A549 treated with GW870086 at 1 μM for 4 hours (cell line): ENCODE measurements around the gene SLC12A9. TPM values are rescaled to one million over a fixed set of nuclear protein-coding genes. Genes with fewer than 3 reads are reported as not detected.

Source experiments
- total RNA-seq: library from RNA; stranded (reverse); fragments of 200-300 nt; extraction: Qiagen RNA extraction; gene quantifications from 5 replicates; pipeline ENCODE4 v1.2.3, GENCODE V29; 2022; ENCODE audit warnings: low read depth

SLC12A9 gene, protein sequence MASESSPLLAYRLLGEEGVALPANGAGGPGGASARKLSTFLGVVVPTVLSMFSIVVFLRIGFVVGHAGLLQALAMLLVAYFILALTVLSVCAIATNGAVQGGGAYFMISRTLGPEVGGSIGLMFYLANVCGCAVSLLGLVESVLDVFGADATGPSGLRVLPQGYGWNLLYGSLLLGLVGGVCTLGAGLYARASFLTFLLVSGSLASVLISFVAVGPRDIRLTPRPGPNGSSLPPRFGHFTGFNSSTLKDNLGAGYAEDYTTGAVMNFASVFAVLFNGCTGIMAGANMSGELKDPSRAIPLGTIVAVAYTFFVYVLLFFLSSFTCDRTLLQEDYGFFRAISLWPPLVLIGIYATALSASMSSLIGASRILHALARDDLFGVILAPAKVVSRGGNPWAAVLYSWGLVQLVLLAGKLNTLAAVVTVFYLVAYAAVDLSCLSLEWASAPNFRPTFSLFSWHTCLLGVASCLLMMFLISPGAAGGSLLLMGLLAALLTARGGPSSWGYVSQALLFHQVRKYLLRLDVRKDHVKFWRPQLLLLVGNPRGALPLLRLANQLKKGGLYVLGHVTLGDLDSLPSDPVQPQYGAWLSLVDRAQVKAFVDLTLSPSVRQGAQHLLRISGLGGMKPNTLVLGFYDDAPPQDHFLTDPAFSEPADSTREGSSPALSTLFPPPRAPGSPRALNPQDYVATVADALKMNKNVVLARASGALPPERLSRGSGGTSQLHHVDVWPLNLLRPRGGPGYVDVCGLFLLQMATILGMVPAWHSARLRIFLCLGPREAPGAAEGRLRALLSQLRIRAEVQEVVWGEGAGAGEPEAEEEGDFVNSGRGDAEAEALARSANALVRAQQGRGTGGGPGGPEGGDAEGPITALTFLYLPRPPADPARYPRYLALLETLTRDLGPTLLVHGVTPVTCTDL
- 11.1 to 17.1 TPM (median 15.8 TPM) in 5 replicates for total RNA-seq

DNA sequence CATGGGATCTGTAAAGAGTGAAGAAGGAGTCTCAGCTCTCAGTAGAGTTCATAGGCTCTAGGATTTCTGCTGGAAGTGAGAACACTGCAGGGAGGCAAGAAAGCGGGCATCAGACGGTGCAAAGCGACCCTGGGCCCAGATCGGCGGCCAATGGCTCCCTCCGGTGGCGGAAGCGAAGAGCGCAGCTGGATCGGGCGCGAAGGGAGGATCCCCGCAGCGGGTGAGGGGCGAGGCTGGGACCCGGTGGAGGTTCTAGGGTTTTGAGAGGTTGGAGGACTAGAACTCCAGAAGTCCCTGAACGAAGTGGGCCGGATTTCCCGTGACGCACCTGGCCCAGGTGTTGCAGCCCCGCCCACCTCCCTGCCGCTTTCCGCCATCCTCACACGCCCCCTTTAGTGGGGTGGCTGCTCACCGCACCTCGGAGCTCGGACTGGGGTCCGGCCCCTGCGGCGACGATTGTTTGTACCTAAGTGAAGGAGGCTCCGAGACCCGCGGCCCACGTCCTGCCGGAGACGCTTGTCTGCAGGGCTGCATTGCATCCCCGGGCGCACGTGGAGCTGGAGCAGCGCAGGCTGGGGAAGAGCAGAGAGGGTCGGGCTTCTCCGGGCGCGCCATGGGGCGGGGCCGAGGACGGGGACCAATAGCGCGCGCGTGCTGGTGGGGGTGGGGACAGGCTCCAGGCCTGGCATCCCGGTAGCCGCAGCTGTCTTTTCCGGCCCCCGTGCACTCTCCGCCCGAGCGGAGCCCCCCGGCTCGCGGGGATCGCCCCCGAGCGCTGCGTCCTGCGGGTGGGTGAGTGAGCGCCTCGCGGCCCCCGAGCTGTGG, at the start of gene SLC12A9:
Gene SLC12A9 (plus strand): TSS at position 666 of the 825 bp plus-strand sequence. CDS start 1,485 bp downstream, outside the sequence.

DNA sequence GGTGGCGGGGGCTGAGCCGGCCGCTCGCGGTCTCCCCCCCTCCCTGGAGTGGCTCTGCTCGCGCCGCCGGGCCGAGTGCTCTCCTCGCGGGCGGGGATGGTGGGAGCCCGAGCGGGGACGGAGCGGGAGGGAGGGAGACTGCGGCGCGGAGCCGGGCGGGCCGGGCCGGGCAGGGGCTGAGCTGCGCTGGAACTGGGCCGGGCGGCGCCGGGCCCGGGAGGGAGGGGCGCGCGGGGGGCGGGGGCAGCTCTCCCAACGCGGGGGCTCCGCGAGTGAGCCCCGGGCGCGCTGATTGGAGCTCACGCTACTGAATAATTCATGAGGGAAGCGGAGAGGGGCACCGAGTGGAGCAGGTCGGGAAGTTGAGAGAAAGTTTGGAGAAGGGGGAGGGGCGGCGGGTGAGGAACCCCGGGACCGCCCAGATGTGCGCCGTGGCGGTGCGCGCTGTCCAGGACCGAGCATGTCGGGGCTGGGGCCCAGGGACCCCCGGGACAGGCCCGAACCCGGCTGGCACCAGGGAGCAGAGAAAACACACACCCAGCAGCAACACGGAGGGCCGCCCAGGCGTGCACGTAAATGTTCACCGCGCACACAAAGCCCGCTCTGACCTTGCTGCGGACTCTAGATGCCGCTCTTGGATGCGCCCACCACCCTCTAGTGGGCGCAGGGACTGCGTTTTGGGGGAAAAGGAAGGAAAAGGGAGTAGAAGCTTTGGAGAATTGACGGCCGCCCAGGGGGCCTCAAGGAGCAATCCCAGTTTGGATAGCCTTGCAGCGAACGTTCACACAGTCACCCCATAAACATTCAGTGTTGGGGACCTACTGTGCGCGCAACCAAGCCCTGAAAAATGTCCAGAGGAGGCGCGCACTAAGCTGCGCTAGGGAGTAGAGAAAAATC, 24.9 kb upstream of the SLC12A9 start, which contains the start of gene EPHB4:
Gene EPHB4 (minus strand): TSS at position 194 of the 897 bp plus-strand sequence. CDS start 493 bp downstream, outside the sequence.

DNA sequence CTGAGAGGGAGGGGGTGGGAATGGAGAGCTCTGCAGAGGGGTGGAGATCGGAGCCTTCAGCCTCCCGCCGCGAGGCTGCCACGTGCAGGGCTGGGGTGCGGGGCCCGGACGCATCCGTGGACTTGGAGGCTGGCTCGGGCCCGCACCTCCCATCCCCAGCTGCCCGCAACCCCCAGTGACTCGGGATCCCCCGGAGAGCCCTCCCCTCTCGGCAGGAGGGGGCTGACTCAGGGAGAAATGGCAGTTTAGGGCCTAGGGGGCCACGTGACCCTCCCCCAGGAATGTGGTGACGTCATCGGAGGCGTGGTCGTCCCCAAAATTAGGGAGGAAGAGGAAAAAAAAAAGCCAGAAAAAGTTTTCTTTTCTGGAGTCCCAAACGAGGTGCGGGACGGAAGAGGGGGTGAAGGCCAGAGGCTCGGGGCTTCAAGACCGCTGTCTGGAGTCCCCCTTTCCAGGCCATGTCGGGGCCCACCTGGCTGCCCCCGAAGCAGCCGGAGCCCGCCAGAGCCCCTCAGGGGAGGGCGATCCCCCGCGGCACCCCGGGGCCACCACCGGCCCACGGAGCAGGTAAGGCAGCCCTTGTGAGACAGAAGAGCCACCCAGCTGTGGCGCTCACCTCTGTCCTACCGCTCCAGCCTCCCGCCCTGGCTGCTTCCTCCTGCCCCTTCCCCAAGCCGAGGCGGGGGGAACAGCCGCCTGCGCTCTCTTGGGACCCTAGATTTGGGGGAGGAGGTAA, 14.7 kb downstream of the SLC12A9 start, which contains the start of gene TRIP6:
Gene TRIP6 (plus strand): TSS at position 348 of the 736 bp plus-strand sequence. CDS start 111 bp downstream, at position 459.

DNA sequence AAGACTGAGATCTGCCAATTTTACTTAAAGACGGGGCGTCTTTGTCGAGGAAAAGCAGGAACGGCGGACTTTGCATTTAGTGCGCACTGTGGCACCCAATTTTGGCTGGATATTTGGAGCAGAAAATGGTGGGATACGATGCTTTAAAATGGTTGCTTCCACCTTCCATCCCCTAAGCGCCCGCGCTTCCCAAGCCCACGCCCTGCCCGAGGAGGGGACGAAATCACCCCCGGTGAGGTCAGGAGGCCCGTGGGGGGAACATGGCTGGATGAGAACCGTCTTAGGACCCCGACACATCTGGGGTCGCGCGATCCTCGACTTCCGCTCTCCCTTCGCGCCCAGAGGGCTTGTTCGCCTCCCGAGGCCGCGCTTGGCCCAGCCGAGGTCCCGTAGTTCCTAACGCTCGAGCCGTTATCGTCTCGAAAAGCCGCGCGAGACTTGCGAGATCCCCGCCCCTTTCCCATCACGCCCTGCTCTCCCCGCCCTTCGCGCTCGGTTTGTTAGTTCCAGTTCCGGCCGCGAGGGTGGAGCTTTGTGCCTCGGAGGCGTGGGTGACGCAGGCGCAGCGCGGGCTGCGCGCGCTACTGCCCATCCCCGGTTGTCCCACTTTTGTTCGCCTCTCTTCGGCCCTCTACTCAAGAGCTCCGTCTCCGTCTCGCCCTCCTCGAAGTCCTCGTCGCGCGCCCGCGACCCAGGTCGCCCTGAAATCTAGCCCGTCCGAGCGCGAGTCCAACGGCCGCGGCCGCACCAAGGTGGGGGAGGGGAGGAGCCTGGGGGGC, 22.3 kb downstream of the SLC12A9 start, which contains the start of gene SRRT:
Gene SRRT (plus strand): TSS at position 527 of the 779 bp plus-strand sequence. CDS start 488 bp downstream, outside the sequence.

DNA sequence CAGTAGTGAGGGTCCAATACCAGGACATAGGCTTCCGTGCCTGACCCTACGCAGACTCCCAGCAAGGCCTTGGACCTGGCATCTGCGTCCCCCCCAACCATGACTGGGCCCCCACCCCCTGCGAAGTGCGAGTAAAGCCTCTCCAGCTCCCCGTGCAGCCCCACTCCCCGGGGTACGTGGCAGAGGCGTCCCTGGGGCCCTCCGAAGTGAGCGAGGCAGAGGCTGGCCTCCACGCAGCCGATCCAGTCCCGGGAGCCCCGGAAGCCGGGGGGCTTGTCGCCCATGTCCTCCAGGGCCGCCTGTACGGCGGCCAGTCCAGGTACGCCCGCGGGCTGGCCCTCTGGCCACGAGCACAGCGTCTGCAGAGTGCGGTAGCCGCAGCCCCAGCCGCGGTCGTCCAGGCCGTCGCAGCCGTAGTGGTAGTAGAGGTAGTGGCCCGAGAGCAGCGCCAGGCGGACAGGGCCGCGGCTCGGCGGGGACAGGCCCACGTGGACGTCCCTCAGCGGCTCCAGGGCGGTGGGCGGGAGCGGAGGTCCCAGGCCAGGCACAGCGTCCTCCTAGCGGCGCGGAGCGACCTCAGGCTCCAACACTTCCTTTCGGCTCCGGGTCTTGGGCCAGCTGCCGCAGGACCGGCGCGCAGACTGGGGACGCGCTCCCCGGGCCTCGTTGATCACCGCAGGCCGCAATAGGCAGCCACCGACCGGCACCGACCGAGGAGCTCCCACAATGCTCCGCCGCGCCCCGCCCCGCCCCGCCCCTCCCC, 36.7 kb downstream of the SLC12A9 start, which contains the start of gene UFSP1:
Gene UFSP1 (minus strand): TSS at position 728 of the 763 bp plus-strand sequence. CDS start 444 bp downstream, at position 284.

DNA sequence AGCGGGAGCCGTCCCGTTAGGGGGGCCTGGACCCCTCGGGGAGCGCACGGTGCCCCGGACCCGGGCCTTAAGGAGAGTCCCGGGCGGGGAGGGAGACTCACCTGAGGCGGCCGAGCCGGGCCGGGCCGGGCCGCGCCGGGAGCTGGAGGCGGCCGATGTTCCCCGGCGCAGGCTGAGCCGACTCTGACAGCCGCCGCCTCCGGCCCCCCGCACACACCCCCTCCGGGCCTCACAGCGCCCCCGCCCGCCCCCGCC, 43.1 kb downstream of the SLC12A9 start, which contains the start of gene ACHE:
Gene ACHE (minus strand): TSS at position 188 of the 255 bp plus-strand sequence. CDS start 1,656 bp downstream, outside the sequence.

Other genes with a start within 250 kb of the SLC12A9 start
- gene MOSPD3, start 240.2 kb upstream of the SLC12A9 start, total RNA-seq = 18.2 to 22.7 TPM (median 20.0 TPM) in 5 replicates
- 1.9 to 3.3 TPM (median 2.7 TPM) in 5 replicates for gene TFR2, start 211.2 kb upstream of the SLC12A9 start, total RNA-seq
- not detected in 5 replicates for gene ACTL6B, start 196.3 kb upstream of the SLC12A9 start, total RNA-seq
- gene GNB2, start 179.0 kb upstream of the SLC12A9 start, total RNA-seq = 178 to 259 TPM (median 248 TPM) in 5 replicates
- 11.4 to 18.2 TPM (median 17.6 TPM) in 5 replicates for gene GIGYF1, start 158.5 kb upstream of the SLC12A9 start, total RNA-seq
- 80.2 to 95.5 TPM (median 88.2 TPM) in 5 replicates for gene POP7, start 146.6 kb upstream of the SLC12A9 start, total RNA-seq
- gene EPO, start 132.2 kb upstream of the SLC12A9 start, total RNA-seq = 0.09 TPM in 1 of 5 replicates, not detected in the others
- not detected in 5 replicates for gene ZAN, start 119.1 kb upstream of the SLC12A9 start, total RNA-seq
- gene EPHB4, start 25.2 kb upstream of the SLC12A9 start, total RNA-seq = 38.5 to 44.1 TPM (median 42.9 TPM) in 5 replicates
- 41.9 to 53.9 TPM (median 52.7 TPM) in 5 replicates for gene TRIP6, start 14.7 kb downstream of the SLC12A9 start, total RNA-seq
- gene SRRT, start 22.4 kb downstream of the SLC12A9 start, total RNA-seq = 120 to 140 TPM (median 134 TPM) in 5 replicates
- gene UFSP1, start 37.0 kb downstream of the SLC12A9 start, total RNA-seq = 3.9 to 6.9 TPM (median 5.1 TPM) in 5 replicates
- gene ACHE, start 43.2 kb downstream of the SLC12A9 start, total RNA-seq = 2.2 to 3.0 TPM (median 2.8 TPM) in 5 replicates
- 14.0 to 20.8 TPM (median 19.9 TPM) in 5 replicates for gene MUC3A, start 96.8 kb downstream of the SLC12A9 start, total RNA-seq
- gene MUC12, start 116.9 kb downstream of the SLC12A9 start, total RNA-seq = 14.8 to 23.2 TPM (median 20.8 TPM) in 5 replicates
- gene MUC17, start 167.4 kb downstream of the SLC12A9 start, total RNA-seq = 0.01 to 0.19 TPM (median 0.03 TPM) in 4 of 5 replicates, not detected in the other
- 11.6 to 15.7 TPM (median 12.4 TPM) in 5 replicates for gene TRIM56, start 232.8 kb downstream of the SLC12A9 start, total RNA-seq